ENCODE measurements around the gene CLHC1.

Gene CLHC1

DNA sequence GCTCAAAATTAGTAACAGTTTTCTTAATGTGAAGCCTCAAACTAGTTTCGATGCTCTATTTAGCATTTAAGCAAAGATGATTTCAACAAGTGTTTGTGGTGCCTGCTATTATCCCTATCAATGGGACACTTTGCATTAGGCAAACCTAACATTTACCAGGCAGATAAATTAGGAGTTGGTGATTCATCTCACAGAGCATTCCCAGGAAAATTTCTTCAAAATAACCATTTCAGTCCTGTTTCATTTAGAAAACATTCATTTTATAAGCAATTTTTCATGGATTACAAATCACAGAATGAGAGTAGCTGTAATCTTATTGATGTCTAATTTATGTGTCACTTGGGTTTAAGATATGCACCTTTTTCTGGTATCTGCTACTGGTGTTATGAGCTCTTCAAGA is 62.7 kb downstream of the CLHC1 start:
- no peak for DNase-seq (ENCODE audit: low read depth in 3 of 3)

DNA sequence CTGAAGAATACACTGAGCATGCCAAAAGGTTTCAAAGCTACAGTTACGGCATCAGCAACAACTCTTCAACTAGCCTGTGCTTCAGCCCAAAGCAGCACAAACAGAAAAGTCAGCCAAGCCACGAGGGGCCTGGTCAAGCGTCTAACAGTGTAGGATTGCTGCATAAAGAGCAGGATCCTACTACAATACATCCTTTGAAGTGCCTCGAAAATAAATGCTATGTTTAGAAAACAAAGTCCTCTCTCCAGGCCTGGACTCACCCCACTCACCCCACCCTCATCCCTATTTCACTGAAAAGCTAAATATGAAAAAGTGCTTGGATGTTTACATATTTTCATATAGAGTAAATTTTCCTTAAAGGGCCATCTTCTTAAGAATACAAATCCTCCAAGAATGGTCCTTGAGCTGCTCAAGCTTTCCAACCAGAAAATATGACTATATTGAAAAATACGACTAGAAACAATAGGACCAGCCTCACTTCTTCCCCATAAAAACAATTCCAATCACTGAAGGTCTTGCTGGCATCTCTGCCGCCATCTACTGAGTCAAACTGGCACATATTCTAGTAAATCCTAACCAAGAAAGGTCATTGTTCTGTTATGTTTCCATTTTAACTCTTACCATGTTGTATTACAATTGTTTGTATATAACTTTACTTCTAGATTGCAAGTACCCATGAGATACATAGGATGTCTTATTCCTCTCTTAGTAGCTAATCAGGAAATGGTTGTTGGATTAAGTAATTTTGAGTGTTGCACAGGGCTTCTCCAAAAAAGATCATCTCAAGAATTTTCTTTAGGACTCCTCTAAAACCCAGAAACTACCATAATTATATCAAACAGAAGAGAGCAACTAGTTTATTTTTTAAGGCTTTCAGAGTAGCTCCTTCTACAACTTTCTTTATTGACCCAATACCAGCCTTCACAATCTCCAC is 63.6 kb downstream of the CLHC1 start:
- DNase-seq (ENCODE audit: low read depth in 3 of 3) = peak in 1 of 3 experiments; percentile 6

DNA sequence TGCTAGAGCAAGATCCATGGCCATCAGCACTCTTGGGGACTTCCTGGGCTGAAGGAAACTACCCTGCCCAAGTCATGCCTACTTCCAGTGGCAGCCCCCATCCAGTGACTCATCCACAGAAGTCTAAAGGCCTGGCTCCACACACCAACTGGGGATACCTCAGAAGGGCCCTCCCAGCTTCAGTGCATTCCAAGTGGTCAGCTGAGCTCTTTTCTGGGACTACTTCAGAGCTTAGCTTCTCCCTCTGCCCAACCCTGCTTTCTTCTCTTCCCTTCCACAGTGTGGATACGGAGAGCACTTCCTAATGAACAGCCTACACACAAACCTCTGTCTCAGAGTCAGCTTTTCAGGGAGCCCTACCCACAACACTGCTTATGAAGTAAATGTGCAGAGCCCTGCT is 66.5 kb downstream of the CLHC1 start:
- DNase-seq (ENCODE audit: low read depth in 3 of 3) = no peak

DNA sequence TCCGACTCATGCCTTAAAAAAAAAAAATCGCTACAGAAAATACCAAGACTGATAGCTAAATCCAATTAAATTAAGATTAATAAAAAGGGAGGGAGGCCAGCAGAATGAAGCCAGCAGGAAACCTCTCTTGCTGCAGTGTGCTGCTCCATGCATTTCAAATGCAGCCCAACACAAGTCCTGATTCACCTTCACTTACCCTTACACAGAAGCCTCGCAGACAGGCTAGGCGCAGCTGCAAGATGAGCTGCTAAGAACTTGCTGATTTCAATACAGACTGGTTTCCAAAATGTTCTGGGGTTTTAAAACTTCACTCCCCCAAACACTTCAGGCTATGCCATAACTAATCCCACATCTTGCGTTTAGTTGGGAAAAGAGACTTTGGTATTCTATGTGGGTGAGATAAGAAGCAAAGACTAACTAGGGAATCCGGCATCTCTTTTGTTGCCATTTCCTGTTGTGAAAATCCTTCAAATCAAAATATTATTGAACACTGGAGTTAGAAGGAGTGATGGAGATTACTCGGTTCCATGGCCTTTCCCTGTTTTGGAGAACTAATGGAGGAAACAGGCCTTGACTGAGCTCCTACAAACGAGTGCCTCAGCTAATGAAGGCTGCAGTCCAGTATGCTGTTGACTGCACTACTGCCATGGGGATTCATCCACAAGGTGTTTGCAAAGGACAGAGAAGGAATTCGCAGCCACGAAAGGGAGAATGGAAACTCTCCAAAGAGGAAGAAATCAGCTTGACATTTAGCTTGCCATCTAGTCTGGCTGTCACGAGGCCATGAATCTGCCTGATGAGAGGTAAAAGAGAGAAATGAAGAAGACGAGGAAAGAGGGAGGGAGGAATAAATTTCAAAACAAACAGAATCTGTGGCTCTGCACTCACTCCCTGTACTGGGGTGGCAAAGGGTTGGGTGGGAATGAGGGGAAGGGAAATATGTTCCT is 67.3 kb downstream of the CLHC1 start:
- DNase-seq (ENCODE audit: low read depth in 3 of 3) = no peak

DNA sequence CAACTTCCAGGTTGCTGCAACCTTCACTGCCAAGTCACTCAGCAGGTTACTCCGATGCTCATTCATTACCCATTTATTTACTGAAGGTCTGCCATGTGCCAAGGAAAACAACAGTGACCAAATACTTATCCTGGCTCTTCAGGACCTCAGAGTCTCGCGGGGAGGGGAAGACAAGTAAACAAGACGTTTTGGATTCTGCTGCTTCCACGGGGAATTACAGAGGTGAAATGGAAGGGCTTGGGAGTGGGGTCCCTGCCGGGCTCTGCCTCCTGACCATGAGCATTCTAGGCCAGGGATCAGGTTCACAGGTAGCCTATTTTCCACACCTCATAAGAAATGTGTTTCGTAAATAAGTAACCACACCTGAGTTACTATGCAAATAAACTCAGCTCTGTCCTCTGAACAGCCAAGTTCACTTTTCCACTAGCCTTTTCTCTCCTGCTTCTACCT is 68.1 kb downstream of the CLHC1 start:
- DNase-seq (ENCODE audit: low read depth in 3 of 3) = no peak

DNA sequence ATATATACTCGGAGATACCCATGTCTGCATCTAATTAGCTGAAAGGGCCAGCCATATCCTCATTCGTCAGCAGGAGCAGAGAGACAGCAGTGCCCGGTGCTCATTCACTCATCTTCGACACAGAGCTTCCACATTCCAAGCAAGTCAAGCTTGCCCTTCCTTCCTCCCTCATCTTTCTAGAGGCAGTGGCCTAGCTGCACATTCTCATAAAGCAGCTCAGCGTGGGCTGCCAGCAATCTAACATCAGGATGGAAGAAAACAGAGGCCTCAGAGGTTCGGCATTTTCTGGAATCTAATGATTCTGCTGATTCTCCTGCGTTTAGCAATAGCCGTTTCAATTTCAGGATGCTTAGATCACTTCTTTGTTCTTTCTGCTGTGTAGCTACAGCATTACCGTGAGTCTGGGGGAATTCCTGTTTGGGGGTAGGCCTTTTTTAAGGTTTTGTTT is 68.8 kb downstream of the CLHC1 start:
- no peak for DNase-seq (ENCODE audit: low read depth in 3 of 3)

DNA sequence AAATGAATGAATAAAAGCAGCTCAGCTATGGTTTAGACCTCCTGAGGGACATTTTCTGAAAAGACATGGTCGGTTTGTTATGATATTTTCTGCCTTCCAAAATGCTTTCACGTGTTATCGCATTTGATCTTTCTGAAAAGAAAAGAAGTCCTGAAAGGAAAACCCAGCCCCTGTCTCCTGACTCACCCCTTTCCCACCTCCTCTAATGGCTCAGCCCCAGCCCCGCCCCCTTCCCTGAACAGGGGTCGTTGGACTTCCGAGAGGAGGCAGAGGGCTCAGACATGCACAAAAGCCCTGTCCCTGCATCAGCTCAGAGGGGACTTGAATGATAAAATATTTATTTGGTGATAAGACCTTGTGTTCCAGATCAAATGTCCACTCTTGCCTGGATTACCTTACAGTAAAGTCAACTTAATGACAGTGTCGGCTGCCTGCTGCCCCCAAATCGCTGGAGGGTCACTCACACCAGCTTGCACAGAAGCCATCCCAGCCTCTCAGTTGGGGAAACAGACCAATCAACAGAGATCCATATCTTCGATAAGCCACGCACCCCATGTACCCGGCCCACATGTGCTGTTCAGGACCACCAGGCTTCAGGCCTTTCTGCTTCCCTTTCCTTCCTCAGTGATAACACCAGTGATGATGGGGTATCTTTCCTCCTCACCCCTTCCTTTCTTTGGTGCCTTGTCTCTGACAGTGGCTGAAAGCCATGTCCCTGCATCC is 69.6 kb downstream of the CLHC1 start:
- no peak for DNase-seq (ENCODE audit: low read depth in 3 of 3)

DNA sequence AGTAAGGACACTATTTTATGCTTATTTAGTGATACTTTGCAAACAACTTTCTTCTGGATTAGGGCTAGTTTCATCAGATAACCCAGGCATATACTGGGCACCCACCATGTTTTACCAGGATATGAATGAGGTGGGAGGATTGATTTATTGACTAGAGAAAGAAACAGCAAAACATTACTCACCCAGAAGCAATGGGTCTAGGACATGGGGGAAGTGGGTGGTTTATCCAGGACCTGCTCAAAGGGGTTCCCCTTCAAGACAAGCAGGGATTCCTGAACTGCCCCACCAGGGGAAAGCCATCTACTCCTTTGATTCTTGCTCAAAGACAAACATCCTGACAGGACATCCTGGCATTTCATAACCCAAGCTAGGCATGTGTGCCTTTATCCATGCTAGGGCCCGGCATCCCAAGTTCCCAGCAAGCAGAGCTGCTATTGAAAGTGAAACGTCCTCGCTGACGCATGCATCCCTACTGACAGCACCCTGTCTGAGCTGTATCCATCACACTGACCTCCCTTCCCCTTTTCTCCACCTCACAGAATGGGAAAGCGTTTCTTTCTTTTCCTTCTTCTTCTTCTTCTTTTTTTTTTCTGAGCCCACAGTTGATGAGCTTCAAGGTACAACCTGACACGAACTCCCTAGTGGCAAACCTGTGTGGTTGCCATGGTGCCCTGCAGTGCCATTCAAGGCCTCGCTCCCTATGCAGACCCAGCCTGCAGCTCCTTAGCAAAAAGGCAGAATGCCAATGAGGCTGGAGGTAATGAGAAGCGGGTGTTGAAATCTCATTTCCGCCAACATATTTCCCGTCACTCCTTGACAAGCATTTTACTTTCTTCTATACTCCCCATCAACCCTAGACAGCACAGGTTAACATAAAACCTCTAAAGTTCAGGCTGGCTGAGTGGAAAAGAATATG is 70.5 kb downstream of the CLHC1 start:
- no peak for DNase-seq (ENCODE audit: low read depth in 3 of 3)

DNA sequence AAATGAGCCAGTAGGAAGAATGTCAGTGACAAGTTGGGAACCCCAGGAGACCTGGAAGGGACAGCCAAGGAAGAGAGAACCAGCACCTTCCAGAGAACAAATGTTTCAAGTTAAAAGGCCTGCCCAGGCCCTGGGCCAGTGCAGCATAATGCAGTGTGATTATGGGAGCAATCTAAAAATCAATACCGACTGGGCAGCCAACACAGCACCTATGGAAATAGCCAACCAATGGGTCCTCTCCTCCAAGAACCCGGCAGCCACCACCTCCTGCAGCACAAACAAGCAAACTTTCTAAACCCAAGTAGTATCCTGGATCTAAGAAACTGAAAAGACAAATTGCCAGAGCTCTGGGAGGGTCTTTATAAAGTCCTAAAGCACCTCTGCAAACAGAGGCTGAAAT is 71.7 kb downstream of the CLHC1 start:
- no peak for DNase-seq (ENCODE audit: low read depth in 3 of 3)

DNA sequence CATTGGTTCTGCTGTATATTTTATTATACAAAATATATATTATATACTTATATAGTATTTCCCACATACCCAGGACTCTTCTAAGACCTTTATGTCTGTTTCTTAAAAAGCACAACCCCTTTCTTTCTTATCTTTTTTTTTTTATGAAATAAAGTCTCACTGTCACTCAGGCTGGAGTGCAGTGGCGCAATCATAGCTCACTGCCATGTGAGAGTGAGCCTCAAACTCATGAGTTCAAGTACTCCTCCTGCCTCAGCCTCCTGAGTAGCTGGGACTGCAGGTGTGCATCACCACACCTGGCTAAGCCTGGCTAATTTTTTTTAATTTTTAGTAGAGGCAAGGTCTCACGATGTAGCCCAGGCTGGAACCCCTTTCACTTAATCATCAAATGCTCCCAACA is 72.3 kb downstream of the CLHC1 start:
- no peak for DNase-seq (ENCODE audit: low read depth in 3 of 3)

DNA sequence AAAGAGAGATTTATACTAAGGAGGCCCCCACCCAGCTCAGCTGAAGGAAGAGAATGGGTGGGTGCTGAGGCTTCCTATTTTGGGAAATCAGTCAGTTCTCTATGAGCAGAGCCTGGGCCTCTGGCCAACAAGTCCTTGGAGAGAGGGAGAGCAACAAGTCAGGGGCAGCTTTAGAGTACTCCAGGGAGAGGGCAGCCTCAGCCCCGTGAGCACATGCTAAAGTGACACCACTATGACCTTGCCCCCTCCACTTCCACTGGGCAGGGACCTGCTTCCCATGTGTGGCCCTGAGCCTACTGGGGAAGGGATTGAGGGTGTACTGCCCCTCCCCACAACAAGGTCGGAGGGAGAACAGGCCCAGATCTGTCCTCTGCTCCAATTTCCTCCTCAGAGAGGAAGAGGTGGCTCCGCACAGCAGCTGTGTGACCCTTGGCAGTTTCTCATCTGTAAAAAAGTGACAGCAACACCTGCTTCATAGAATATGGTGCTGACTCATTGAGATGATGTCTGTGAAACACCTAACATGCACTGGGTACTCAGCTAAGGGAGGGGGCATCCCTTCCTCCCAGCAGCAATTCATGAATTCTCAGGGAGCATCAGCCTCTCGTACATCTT is 72.9 kb downstream of the CLHC1 start:
- no peak for DNase-seq (ENCODE audit: low read depth in 3 of 3)

DNA sequence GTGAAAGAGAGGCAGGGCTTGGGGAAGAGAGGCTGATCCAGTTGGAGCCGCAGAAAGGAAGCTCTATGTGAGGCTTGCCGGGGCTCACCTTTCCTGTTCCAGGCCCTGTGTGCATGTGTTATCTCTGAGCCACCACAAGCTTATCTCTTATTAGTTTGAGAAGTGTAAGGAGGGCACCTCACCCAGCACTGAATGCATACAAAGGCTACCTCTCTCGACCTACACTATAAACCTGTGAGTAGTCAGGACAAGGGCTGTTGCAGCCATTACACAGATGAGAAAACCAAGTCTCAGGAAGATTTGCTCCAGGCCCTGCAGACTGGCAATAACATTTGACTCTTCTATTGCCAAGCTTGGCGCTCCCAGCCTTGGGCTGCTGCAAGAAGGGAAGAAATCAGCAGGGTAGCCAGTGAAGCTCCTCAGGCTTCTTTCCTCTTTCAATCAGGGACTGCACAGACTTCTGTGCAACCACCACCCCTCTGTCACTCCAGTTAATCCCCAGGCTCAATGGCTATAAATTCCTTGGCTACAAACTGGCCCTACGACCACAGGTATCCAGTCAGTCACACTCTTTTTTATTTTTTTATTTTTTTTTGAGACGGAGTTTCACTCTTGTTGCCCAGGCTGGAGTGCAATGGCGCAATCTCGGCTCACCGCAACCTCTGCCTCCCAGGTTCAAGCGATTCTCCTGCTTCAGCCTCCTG is 73.8 kb downstream of the CLHC1 start:
- no peak for DNase-seq (ENCODE audit: low read depth in 3 of 3)

DNA sequence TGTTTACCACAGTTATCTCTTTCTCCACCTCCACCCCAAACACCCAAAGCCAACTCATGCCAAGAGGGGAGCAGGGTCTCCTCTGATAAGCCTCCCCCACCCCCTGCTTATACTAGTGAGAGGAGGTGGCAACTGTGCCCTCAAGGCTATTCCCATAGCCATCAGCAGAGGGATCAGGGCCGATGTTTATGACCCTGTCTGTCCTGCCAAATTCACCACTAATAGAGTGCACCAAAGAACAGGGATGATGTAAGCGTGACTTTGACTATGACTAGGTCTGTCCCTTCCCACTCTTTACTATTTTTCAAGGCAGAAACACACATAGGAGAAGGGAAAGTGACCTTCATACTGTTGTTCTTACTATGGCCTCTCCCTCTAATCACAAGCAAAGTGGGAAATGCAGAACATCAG is 74.6 kb downstream of the CLHC1 start:
- no peak for DNase-seq (ENCODE audit: low read depth in 3 of 3)

DNA sequence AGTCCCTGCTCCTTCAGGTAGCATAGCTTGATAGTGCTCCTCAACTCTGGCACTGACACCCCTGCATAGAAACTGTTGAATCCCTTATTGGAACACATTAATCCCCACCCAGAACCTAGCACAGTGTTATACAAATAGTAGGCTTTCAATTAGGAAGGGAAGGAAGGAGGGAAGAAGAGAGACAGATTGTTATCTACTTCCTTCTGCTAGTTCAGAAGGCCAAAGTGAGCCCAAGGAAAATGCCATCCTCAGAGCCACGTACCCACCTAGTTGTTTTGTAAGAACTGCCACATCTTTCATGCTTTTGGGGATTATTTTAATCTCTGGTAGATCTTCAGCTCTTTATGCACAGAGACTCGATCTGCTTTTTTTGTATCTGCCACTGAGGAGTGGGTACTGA is 75.1 kb downstream of the CLHC1 start:
- DNase-seq (ENCODE audit: low read depth in 3 of 3) = no peak

DNA sequence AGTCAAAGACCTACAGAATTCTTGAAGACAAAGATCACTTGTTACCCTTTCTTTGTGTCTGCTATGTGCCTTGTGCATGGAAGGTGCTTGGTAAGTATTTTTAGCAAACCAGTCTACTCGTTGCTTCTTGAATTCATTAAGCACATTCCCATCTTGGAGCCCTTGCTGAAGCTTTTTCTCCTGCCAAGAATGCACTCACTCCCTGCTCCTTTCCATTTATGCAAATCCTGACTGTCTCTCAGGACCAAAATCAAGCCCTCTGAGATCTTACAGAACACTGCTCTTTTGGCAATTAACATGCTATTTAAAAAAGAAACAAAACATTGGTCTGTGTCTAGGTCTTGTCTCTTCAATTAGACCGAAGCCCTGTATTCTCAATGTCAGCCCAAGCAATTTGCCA is 75.8 kb downstream of the CLHC1 start:
- DNase-seq (ENCODE audit: low read depth in 3 of 3) = no peak

DNA sequence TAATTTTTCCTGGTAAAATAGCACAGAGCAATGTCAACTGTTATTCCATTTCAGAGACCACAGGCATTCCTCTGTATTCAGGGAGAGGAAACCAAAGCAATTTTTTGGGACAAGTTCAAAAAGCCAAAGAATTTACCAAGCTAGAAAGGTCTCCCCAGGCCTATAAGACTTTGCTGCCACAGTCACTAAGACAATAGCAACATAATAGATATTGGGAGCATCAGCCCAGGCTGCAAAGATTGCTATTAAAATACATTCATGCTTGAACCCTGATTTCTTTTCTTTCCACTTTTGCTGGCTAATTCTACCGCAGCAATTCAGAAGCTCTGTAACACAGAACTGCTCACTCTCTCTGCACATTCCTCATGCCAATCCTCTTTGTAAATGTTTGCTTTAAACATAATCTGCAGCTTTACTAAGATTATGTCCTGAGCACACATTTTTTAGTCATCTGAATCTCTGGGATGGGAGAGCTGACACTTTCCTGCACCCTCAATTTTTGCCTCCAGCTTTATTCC is 76.3 kb downstream of the CLHC1 start:
- no peak for DNase-seq (ENCODE audit: low read depth in 3 of 3)

DNA sequence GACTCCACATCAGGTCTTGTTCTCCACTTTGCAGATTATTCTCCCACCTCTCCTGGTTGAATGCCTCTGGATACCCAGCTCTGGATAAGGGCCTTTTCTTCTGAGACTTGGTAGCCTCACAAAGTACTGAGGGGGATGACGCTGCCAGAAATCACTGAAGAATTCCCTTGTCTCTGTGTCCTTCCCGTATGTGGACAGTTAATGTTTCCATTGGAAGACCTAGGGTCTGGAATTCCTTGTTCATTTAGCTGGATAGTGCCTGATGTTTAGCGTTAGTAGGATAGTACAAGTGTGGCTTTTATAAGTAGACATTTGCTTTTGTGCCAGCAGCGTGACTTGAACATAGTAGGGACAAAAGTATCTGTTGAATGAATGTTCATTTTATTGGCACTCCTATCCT is 76.9 kb downstream of the CLHC1 start:
- no peak for DNase-seq (ENCODE audit: low read depth in 3 of 3)

DNA sequence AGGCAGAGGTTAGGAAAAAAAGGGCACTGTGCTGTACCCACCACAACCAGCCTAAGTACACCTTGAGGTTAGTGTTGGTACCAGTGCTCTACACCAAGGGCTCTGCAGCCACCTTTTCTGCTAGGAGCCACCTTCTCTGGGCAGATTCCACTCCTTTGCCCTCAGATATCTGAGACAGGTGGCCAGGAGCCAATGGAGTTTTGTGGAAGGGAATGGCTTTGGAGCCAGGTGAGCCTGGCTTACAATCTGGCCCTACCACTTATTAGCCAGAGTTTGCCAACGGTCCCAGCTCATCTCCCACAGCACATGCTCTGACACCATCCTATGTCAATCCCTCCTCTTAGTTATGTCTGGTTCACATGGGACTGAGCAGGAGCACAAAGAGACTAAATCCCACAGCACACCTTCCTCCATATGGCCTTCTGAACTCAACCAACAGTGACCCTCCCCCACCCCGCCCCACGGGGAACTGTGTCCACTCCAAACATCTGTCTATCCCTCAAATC is 77.5 kb downstream of the CLHC1 start:
- no peak for DNase-seq (ENCODE audit: low read depth in 3 of 3)

DNA sequence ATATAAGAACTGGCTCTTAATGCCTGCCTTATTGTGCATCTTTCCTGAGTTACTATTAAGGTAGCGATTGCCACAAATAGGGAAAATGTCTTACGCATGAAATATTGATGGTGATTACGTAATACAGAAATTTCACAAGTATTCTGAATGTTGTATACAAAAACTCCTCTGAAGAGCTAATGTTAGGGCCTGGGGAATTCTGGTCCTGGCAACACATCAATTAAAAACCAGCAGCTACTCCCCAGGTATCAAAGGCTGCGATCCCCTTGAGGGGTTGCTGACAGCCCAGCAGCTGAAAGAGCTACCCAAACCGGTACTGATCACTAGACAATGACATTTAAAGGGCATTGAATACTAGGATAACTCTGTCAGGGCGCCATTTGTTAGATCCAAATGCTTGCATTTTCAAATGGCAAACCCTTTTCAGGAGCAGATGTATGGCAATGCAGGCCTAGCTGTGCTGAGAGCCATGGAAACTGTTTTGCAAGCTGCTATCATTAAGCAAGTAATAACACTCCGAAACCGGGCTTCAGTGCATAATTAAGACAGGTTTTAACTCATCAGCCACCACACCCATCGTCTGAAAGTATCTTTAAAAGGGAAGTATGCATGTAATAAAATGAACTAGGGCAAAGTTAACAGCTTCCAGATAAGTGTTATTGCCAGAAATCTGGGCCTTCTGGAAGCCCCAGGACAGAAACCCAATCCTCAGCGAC is 78.4 kb downstream of the CLHC1 start:
- DNase-seq (ENCODE audit: low read depth in 3 of 3) = no peak

Data from stimulated activated CD4-positive, alpha-beta T cell treated with anti-CD3 and anti-CD28 coated beads, TNF-alpha, amount 100 ng/mL, for 24 hours (primary cell).